ENCODE results near the gene ARHGAP22.

Gene ARHGAP22

DNA sequence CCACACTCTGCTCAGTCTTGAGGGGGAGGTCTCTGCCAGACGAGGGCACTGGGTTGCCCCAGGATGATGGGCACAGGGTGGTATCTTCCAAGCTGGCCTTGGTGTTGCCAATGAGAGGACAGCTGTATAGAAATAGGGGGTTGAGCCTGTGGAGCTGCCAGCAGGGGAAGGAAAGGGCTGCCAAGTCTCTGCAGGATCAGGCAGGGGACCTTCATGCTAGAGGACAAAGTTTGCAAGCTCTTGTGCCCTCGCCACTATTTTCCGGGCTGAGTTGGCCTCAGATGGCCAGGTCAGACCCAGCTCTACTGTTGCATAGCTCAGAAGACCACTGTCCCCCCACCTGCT lies 68.7 kb downstream of the ARHGAP22 start:
- no peak overlapping the region for H3K27ac ChIP-seq
- TF ChIP-seq ZFX (IDR thresholded peaks at IDR 0.05; ENCODE audit: borderline replicate concordance) = no peak
- TF ChIP-seq, protein P1, sequence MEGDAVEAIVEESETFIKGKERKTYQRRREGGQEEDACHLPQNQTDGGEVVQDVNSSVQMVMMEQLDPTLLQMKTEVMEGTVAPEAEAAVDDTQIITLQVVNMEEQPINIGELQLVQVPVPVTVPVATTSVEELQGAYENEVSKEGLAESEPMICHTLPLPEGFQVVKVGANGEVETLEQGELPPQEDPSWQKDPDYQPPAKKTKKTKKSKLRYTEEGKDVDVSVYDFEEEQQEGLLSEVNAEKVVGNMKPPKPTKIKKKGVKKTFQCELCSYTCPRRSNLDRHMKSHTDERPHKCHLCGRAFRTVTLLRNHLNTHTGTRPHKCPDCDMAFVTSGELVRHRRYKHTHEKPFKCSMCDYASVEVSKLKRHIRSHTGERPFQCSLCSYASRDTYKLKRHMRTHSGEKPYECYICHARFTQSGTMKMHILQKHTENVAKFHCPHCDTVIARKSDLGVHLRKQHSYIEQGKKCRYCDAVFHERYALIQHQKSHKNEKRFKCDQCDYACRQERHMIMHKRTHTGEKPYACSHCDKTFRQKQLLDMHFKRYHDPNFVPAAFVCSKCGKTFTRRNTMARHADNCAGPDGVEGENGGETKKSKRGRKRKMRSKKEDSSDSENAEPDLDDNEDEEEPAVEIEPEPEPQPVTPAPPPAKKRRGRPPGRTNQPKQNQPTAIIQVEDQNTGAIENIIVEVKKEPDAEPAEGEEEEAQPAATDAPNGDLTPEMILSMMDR (IDR thresholded peaks at IDR 0.05) = no peak

DNA sequence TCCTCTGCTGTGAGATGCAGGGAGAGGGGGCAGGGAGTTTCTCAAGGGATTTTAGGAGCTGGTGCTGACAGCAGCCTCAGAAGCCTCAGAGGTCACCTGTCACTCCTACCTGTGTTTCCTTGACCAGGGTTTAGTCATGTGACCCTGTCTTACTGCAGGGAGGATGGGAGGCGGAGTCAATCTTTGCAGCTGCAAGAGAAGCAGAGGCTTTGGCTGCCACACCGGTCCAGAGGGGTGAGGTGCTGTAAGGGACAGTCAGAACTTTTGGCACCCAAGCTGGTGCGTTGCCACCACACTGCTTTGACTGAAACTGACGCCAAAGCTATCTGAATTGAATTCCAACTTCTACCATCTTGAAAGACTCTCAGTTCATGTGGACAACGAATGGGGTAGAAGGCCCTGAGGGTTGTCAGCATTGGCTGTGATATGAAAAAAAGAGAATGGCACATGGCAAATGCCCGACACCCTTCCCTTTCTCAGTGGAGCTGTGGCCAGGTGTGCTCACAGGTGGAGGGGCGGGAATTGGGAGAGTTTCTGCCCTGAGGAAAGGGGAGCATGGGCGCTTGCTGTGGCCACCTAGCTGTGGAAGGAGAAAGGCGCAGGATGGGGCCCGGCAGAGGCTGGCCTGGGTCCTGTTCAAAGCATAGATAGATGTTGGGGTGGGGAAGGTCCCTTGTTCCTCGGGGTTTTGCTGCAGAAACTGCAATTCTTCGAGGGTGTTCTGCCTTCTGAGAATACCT lies 69.3 kb downstream of the ARHGAP22 start:
- TF ChIP-seq ZFX (IDR thresholded peaks at IDR 0.05; ENCODE audit: borderline replicate concordance) = no peak
- TF ChIP-seq, protein P1 (IDR thresholded peaks at IDR 0.05) = peak; percentile 23
- H3K27ac ChIP-seq = no peak overlapping the region

DNA sequence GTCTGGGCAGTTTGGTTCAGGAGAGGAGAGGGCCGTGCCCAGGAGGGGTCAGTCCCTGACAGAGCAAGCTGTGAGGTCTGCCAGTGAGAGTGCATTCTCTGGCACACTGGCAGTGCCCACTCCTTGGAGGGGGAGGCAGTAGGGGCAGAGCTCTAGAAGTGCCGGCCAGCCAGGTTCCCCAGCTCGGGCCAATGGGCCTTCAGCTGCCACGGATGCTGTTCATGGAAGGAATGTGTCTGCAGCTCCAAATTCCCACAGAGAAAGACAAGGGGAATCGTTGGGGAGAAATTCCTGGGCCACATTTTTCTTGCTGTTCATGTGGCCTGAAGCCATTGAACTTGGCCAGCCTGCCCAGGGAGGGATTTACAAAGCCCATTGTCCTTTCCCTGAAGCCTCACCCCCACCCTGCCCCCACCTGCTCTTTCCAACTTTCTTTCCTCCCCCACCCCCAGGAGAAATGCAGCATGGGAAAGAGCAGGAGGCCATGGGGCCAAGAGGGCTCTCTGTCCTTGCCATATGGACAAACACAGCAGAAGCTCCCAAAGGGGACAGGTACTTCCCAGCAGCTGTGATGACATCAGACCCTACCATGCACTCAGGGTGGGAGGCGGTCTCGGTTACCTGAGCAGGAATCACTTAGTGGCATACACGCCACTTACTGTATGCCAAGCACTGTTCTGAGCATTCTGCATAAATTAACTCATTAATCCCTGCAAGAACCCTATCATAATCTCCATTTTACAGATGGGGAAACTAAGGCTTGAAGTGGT lies 70.7 kb downstream of the ARHGAP22 start:
- TF ChIP-seq, protein P1 (IDR thresholded peaks at IDR 0.05) = no peak
- no peak for TF ChIP-seq ZFX (IDR thresholded peaks at IDR 0.05; ENCODE audit: borderline replicate concordance)
- H3K27ac ChIP-seq = no peak overlapping the region

DNA sequence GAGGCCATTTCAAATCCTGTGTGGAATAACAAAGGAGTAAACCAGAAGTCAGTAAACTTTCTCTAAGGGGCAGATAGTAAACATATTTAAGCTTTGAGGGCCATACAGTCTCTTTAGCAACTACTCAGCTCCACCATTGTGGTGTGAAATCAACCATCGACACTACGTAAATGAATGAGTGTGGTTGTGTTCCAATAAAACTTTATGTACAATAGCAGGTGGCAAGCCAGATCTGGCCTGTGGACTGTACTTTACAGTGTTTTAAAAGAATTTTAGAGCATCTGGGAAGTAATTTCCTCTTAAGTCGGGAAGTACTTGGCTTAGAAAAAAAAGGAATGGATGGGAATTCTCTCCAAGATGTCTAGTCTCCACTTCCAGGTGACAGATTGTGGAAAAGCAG lies 71.3 kb downstream of the ARHGAP22 start:
- H3K27ac ChIP-seq = no peak overlapping the region
- TF ChIP-seq ZFX (IDR thresholded peaks at IDR 0.05; ENCODE audit: borderline replicate concordance) = no peak
- TF ChIP-seq, protein P1 (IDR thresholded peaks at IDR 0.05) = no peak

DNA sequence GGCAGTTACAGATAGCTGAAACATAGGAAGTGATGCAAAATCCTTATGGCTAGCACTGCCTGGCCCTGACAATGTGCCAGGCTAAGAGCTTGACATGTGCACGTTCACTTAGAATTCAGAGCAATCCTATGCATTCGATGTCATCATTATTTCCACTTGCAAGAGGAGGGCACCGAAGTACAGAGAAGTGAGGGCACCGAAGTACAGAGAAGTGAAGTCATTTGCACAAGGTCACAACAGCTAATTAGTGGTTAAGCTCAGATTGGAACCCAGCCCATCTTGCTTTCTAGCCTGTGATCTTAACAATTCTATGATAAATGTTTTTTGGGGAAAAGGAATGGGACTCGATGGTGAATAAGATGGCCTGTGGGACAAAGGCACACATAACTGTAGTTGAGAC lies 73.4 kb downstream of the ARHGAP22 start:
- TF ChIP-seq, protein P1 (IDR thresholded peaks at IDR 0.05) = no peak
- no peak overlapping the region for H3K27ac ChIP-seq

DNA sequence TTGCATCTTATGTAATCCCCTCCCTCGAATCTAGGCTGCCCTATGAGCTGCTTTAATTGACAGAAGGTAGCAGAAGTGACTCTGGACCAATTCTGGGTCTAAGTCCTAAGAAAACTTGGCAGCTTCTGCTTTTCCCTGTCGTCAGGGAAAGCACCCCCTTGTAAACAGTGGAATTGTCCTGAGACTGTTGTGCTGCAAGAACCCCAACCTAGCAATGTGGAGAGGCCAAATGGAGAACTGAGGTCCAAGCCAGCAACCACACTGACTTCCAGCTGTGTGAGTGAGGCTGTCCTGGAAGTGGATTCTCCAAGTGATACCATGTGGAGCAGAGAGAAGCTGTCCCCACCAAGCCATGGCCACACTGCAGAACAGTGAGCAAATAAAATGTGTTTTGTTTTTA lies 75.5 kb downstream of the ARHGAP22 start:
- TF ChIP-seq, protein P1 (IDR thresholded peaks at IDR 0.05) = no peak
- no peak for TF ChIP-seq ZFX (IDR thresholded peaks at IDR 0.05; ENCODE audit: borderline replicate concordance)

DNA sequence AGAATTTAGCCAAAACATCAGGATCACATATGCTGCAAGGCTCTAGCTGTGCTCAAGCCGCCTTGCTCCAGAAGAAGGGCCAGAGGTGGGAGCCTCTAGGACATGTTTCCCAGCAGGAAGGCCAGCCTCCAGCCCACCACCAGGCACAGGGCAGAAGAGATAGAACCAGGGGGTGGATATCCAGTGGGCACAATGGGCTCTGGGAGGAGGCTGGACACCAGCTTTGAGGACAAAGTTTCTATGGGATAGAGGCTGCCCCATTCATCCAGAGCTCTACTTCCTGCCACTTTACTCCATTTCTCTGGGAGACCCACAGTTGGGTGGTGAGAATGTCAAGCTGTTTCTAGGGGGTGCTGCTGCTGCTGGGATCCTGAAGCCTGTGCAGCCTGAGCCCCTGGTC lies 77.1 kb downstream of the ARHGAP22 start:
- H3K27ac ChIP-seq = no peak overlapping the region
- TF ChIP-seq ZFX (IDR thresholded peaks at IDR 0.05; ENCODE audit: borderline replicate concordance) = no peak
- TF ChIP-seq, protein P1 (IDR thresholded peaks at IDR 0.05) = no peak

More for the DNA sequence above, 75.5 kb downstream of the ARHGAP22 start:
- H3K27ac ChIP-seq = no peak overlapping the region
